GM12873 (cell line): ENCODE data around the gene NUDT3.

Experiments
- CTCF ChIP-seq: IDR thresholded peaks from 2 replicates; pipeline ENCODE4 v1.5.1; 2012; ENCODE audit warnings: low read depth, mild to moderate bottlenecking, moderate library complexity, low read length, control low read depth; ENCODE audit not compliant: insufficient read depth; ENCODE audit errors: missing control alignments

The NUDT3 gene

GRCh38 chr6:34315780-34316179, 76.7 kb downstream of the NUDT3 start:
- TF ChIP-seq CTCF: no peak

DNA sequence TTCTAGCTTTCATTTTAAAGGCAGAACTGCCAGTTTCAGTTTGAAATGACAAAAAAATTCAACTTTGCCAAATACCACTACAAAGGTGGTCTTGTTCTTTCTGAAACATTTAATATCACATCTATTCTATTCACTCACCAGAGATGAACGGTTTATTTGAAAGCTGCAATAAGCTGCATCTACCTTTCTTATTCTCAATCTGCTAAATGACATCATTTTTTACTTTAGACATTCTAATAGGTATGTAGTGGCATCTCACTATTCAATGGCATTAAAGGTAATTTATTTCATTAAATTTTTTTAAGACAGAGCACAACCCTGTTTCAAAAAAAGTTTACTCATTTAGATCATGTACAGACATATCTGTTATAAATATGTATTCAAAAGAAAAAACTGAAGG, 77.2 kb downstream of the NUDT3 start:
- no peak for TF ChIP-seq CTCF

DNA sequence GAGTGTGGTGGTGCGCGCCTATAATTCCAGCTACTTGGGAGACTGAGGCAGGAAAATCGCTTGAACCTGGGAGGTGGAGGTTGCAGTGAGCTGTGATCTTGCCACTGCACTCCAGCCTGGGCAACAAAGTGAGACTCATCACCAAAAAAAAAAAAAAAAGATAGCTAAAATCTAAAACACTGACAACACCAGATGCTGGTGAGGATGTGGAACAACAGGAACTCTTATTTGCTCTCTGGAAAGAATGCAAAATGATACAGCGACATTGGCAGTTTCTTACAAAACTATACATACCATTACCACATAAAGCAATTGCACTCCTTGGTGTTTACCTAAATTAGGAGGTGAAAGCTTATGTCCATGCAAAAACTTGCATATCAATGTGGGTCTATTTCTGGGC, 80.2 kb downstream of the NUDT3 start:
- no peak for TF ChIP-seq CTCF

- TF ChIP-seq CTCF: no peak
These were observed 81.7 kb downstream of the NUDT3 start for GRCh38 chr6:34310817-34311216.

DNA sequence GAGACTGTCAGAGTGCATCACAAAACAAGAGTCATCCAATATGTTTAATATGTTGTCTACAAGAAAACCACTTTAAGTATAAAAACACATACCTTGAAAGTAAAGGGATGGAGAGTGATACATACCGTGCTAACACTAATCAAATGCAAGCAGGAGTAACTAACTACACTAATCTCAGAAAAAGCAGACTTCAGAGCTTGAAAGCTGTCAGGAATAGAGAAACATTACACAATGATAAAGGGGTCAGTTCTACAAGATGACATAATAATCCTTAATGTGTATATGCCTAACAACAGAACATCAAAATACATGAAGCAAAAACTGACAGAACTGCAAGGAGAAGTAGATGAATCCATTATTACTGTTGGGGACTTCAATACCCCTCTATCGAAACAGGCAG, 84.0 kb downstream of the NUDT3 start:
- no peak for TF ChIP-seq CTCF

DNA sequence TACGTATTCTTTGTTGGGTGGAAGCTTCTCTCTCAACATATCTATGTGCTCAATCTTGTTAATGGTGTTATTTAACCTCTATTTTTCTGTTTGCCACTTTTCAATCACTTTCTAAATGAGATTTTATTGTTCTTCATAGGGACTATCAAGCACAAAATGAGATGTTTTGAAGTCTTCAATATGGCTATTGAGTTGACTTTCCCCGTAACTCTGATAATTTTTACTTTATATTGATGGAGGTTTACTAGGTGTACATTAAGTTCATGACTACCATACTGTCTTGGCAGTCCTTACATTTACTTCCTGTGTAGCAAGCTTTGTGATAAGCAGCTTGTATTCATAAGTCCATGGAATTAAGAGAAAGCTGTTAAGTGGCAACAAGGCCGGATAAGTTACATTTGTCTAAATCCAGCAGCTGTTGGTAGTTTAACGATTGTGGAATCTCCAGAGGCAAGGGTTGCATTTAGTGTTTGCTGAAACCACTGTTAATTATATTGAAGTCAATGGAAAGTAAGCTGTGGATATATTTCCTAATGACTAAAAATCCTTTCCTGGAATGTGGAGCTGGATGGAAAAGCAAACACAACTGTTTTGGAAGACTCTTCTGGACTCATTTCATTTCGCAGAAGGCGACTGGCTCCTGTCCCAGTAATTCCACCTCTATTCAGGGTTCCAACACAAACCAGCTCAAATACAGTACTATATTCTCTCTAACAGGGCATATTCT, 86.3 kb downstream of the NUDT3 start:
- TF ChIP-seq CTCF: no peak

DNA sequence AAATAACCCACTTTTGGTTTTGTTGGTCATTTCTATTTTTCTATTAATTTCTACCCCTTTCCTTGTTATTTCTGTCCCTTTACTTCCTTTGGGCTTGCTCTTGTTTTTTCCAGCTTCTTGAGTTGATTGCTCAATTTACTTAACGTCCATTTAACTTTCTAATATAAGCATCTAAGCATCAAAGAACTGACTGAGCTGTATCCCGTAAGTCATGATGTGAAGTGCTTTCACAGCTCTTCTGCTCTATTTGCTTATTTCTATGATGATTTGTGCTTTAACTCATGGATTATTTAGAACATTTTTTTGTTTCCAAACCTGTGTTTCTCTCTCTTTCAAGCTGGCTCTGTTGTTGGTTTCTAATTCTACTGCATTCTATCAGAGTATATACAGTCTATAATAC, 87.0 kb downstream of the NUDT3 start:
- TF ChIP-seq CTCF: no peak
